ENCODE results near the gene BRD3OS. TPM values are rescaled to one million over a fixed set of nuclear protein-coding genes. Genes with fewer than 3 reads are reported as not detected.

Gene BRD3OS
- total and polyA plus RNA-seq, 2 of the 13 experiments (the other 11 are each of a cell fraction or from before 2014, with no cell fraction given) = 4.9 to 5.7 TPM

DNA sequence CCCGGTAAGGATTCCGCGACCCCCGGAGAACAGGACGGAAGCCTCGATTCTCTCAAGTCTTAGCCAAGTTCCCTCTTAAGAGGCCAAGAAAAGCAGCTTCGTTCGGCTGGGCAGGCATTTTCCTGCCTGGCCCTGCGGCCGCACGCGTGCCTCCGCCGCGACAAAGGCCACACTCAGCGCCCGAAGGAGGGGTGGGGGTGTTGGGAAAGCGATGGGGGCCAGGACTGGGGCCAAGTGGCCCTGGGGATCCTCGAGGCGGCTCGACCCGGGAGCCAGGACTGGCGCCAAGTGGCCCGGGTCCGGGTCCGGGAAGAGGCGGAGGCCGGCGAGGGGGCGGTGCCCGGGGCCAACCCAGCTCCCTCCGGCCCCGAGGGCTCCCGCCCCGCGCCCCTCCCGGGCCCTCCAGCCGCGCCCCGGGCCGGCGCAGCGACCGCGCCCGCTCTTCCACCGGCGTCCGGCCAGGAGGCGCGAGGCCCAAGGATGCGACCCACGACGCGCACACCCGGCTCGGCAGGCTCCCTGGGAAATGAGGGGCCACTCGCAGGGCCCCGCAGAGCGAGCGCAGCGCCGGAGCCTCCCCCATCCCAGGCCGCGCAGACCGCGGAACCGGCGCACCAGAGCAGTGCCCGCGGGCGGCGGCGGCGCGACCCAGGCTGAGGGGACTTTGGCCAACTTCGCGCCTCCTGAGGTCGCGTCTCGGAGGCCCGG, 33.9 kb upstream of the BRD3OS start (continued):
- TF ChIP-seq, protein P1, sequence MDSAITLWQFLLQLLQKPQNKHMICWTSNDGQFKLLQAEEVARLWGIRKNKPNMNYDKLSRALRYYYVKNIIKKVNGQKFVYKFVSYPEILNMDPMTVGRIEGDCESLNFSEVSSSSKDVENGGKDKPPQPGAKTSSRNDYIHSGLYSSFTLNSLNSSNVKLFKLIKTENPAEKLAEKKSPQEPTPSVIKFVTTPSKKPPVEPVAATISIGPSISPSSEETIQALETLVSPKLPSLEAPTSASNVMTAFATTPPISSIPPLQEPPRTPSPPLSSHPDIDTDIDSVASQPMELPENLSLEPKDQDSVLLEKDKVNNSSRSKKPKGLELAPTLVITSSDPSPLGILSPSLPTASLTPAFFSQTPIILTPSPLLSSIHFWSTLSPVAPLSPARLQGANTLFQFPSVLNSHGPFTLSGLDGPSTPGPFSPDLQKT (CRISPR knock-in tag; IDR thresholded peaks at IDR 0.05; ENCODE audit: borderline replicate concordance) = no peak

GRCh38 chr9:133991964-133992779, 33.1 kb upstream of the BRD3OS start, which contains the start of gene VAV2:
Gene VAV2 (minus strand): TSS chr9:133992324. CDS start chr9:133992278, 46 bp downstream.
- Histone ChIP-seq H3K9ac (ENCODE audit: insufficient read depth, low read depth, low read length) (peak within 1 kb of the TSS; percentile 82), H4K20me1 (ENCODE audit: insufficient read depth, low read length) (peaks cover 34% of the 10 kb centered on the region; the same call in 1 of the 2 replicates), H3K79me2 (ENCODE audit: insufficient read depth, low read length) (peaks cover 46% of the 10 kb centered on the region), H3K4me1 (ENCODE audit: insufficient read depth, low read length) (peaks cover 58% of the 10 kb centered on the region), H2AFZ (ENCODE audit: low read length) (no peak within 1 kb of the TSS), H3K27me3 (ENCODE audit: control insufficient read depth in 1 of 2, insufficient read depth in 2 of 2, low read length in 2 of 2) (no peaks in the 10 kb centered on the region), H3K9me3 (ENCODE audit: low read length) (no peaks in the 10 kb centered on the region), H3K4me3 (replicated peaks in 1 of 3; ENCODE audit: insufficient read depth in 1 of 3, low read depth in 2 of 3, low read length in 3 of 3) (peak within 1 kb of the TSS; percentile 80 to 98 (median 97)), H3K4me2 (ENCODE audit: low read depth, low read length) (peak within 1 kb of the TSS; percentile 96), H3K27ac (ENCODE audit: extremely low read length, insufficient read depth, low read length) (peak within 1 kb of the TSS; percentile 90), H3K36me3 (replicated peaks in 1 of 2; ENCODE audit: control insufficient read depth in 1 of 2, insufficient read depth in 2 of 2, low read length in 2 of 2) (peaks cover 0 to 5% of the 10 kb centered on the region in 2 experiments; a peak in 3 of 5 replicates)
- no peak for FAIRE-seq
- TSS peak; percentile 48 for BruUV-seq (replicated peaks)
- ChIA-PET CTCF (ENCODE audit: low intra/inter-chr PET ratio, low total read pairs) (interaction anchor here (2.6 to 4.0 kb wide), 3 partner anchors 199 to 210 kb away, joined by 9 to 40 read pairs (median 27); no protein-coding TSS in a partner anchor), POLR2A (interaction anchor here (1.1 to 4.4 kb wide), 5 partner anchors 12 to 77 kb away, joined by 4 to 24 read pairs (median 6); no protein-coding TSS in a partner anchor)
- peak; percentile 5 for ATAC-seq
- in situ Hi-C loops (cut with HindIII; ENCODE audit: extremely low pct_ligation_motif_present, low pct_unique_long_range_greater_than_20kb) = loop anchor here (5.0 kb wide), 1 partner anchor 205 kb away; no protein-coding TSS in a partner anchor
- intact Hi-C loops (cut with micrococcal nuclease; ENCODE audit: unreplicated experiment) = no loop called here
- WGBS (ENCODE audit: low lambda C conversion rate) = 2% methylated on average over 11 of the region's 124 CpGs
- peak; percentile 48 for DNase-seq (ENCODE audit: low spot score)
- no peak for TF ChIP-seq MZF1 (CRISPR knock-in tag; IDR thresholded peaks at IDR 0.05; ENCODE audit: borderline replicate concordance)
- TF ChIP-seq, protein P2, sequence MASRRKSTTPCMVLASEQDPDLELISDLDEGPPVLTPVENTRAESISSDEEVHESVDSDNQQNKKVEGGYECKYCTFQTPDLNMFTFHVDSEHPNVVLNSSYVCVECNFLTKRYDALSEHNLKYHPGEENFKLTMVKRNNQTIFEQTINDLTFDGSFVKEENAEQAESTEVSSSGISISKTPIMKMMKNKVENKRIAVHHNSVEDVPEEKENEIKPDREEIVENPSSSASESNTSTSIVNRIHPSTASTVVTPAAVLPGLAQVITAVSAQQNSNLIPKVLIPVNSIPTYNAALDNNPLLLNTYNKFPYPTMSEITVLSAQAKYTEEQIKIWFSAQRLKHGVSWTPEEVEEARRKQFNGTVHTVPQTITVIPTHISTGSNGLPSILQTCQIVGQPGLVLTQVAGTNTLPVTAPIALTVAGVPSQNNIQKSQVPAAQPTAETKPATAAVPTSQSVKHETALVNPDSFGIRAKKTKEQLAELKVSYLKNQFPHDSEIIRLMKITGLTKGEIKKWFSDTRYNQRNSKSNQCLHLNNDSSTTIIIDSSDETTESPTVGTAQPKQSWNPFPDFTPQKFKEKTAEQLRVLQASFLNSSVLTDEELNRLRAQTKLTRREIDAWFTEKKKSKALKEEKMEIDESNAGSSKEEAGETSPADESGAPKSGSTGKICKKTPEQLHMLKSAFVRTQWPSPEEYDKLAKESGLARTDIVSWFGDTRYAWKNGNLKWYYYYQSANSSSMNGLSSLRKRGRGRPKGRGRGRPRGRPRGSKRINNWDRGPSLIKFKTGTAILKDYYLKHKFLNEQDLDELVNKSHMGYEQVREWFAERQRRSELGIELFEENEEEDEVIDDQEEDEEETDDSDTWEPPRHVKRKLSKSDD (CRISPR knock-in tag; IDR thresholded peaks at IDR 0.05; ENCODE audit: low read depth) = no peak
- TF ChIP-seq ZNF274 (CRISPR knock-in tag; IDR thresholded peaks at IDR 0.05) = no peak
- TF ChIP-seq ZXDC (CRISPR knock-in tag; IDR thresholded peaks at IDR 0.05) = no peak
- peak; percentile 12; the same call in 1 of the 2 replicates for TF ChIP-seq RAD21 (CRISPR knock-in tag; IDR thresholded peaks at IDR 0.05)
- TF ChIP-seq, protein P3, sequence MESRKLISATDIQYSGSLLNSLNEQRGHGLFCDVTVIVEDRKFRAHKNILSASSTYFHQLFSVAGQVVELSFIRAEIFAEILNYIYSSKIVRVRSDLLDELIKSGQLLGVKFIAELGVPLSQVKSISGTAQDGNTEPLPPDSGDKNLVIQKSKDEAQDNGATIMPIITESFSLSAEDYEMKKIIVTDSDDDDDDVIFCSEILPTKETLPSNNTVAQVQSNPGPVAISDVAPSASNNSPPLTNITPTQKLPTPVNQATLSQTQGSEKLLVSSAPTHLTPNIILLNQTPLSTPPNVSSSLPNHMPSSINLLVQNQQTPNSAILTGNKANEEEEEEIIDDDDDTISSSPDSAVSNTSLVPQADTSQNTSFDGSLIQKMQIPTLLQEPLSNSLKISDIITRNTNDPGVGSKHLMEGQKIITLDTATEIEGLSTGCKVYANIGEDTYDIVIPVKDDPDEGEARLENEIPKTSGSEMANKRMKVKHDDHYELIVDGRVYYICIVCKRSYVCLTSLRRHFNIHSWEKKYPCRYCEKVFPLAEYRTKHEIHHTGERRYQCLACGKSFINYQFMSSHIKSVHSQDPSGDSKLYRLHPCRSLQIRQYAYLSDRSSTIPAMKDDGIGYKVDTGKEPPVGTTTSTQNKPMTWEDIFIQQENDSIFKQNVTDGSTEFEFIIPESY (CRISPR knock-in tag; IDR thresholded peaks at IDR 0.05) = no peak
- TF ChIP-seq SRSF4 (IDR thresholded peaks at IDR 0.05; ENCODE audit: low read depth, low read length, poor library complexity, severe bottlenecking) = no peak
- no peak for TF ChIP-seq EHMT2 (IDR thresholded peaks at IDR 0.05; ENCODE audit: borderline replicate concordance, low read depth, low read length)
